ENCODE measurements around the gene NBAS.

NBAS gene

GRCh38 chr2:15142069-15142689 is 419.0 kb downstream of the NBAS start:
- H2BK15ac ChIP-seq (ENCODE audit: low read depth, poor library complexity, severe bottlenecking) = no peak overlapping the region
- H3K4me3 ChIP-seq (ENCODE audit: insufficient read depth in 1 of 2, low read depth in 1 of 2, low read length in 2 of 2) = no peak overlapping the region
- no peaks in the 10 kb centered on the region for H3K36me3 ChIP-seq (ENCODE audit: control insufficient read depth in 1 of 2, insufficient read depth in 2 of 2, low read depth in 1 of 2, low read length in 2 of 2)
- no peak overlapping the region for H3K18ac ChIP-seq (ENCODE audit: low read depth in 1 of 2, low read length in 2 of 2)
- no peak overlapping the region for H2BK12ac ChIP-seq (ENCODE audit: low read length in 2 of 2)
- no peak overlapping the region for H2BK5ac ChIP-seq (ENCODE audit: low read depth, low read length, poor library complexity, severe bottlenecking)
- no peak overlapping the region for H3K9ac ChIP-seq (ENCODE audit: low read length)
- no peaks in the 10 kb centered on the region for H3K27me3 ChIP-seq (ENCODE audit: control insufficient read depth in 1 of 2, insufficient read depth in 1 of 2, low read length in 2 of 2)
- H4K91ac ChIP-seq (ENCODE audit: low read length) = no peak overlapping the region
- no peak overlapping the region for H2AFZ ChIP-seq (ENCODE audit: low read depth, low read length)
- 30% methylated on average over 11 of the region's 14 CpGs for WGBS
- H3K14ac ChIP-seq (ENCODE audit: low read length in 2 of 2) = no peak overlapping the region
- no peaks in the 10 kb centered on the region for H3K79me1 ChIP-seq (replicated peaks; ENCODE audit: low read length, poor library complexity, severe bottlenecking)
- peaks cover 9% of the 10 kb centered on the region for H3K9me3 ChIP-seq (ENCODE audit: control insufficient read depth, low read length)
- no peak overlapping the region for H3K4me2 ChIP-seq (ENCODE audit: low read length, poor library complexity, severe bottlenecking)
- peak; percentile 6 for DNase-seq
- no peak overlapping the region for H3K4ac ChIP-seq (ENCODE audit: low read depth in 1 of 2, low read length in 2 of 2)
- H3K27ac ChIP-seq (ENCODE audit: low read length, poor library complexity, severe bottlenecking) = no peak overlapping the region
- H4K8ac ChIP-seq (ENCODE audit: low read length) = no peak overlapping the region
- H3K23ac ChIP-seq (ENCODE audit: low read length in 2 of 2) = no peak overlapping the region
- no peak overlapping the region for H2AK5ac ChIP-seq (ENCODE audit: low read length, severe bottlenecking)
- H3K4me1 ChIP-seq (ENCODE audit: control insufficient read depth, insufficient read depth, low read depth, low read length) = peaks cover 8% of the 10 kb centered on the region
- H2BK120ac ChIP-seq (ENCODE audit: low read depth, low read length) = peak overlapping the region; percentile 13

DNA sequence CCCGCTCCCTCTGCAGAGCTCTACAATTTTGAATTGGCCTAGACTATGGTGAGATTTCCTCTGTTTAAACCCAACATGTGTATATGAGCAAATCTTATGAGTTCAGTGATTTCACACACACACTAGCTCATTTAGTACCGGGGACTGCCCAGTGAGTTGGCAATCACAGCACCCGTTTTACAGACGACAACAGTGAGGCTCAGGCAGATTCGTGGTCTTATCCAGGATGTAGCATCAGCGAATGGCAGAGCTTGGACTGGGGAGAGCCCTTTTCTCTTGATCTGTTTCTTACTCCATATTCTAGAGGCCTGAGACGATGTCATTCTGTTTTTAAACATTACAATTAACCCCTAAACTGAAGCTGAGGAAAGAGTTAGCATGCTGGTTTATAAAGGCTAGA is 419.9 kb downstream of the NBAS start:
- no peaks in the 10 kb centered on the region for H3K27me3 ChIP-seq (ENCODE audit: control insufficient read depth in 1 of 2, insufficient read depth in 1 of 2, low read length in 2 of 2)
- no peak for DNase-seq
- H2BK120ac ChIP-seq (ENCODE audit: low read depth, low read length) = no peak overlapping the region
- H3K4me2 ChIP-seq (ENCODE audit: low read length, poor library complexity, severe bottlenecking) = no peak overlapping the region
- no peak overlapping the region for H4K8ac ChIP-seq (ENCODE audit: low read length)
- no peak overlapping the region for H3K27ac ChIP-seq (ENCODE audit: low read length, poor library complexity, severe bottlenecking)
- H2AFZ ChIP-seq (ENCODE audit: low read depth, low read length) = no peak overlapping the region
- no peak overlapping the region for H2BK15ac ChIP-seq (ENCODE audit: low read depth, poor library complexity, severe bottlenecking)
- H3K79me1 ChIP-seq (replicated peaks; ENCODE audit: low read length, poor library complexity, severe bottlenecking) = no peaks in the 10 kb centered on the region
- no peak overlapping the region for H4K91ac ChIP-seq (ENCODE audit: low read length)
- H3K4me3 ChIP-seq (ENCODE audit: insufficient read depth in 1 of 2, low read depth in 1 of 2, low read length in 2 of 2) = no peak overlapping the region
- H3K14ac ChIP-seq (ENCODE audit: low read length in 2 of 2) = no peak overlapping the region
- no peak overlapping the region for H2BK5ac ChIP-seq (ENCODE audit: low read depth, low read length, poor library complexity, severe bottlenecking)
- no peak overlapping the region for H3K4ac ChIP-seq (ENCODE audit: low read depth in 1 of 2, low read length in 2 of 2)
- no peak overlapping the region for H3K18ac ChIP-seq (ENCODE audit: low read depth in 1 of 2, low read length in 2 of 2)
- H2BK12ac ChIP-seq (ENCODE audit: low read length in 2 of 2) = no peak overlapping the region
- no peaks in the 10 kb centered on the region for H3K36me3 ChIP-seq (ENCODE audit: control insufficient read depth in 1 of 2, insufficient read depth in 2 of 2, low read depth in 1 of 2, low read length in 2 of 2)
- WGBS = 97% methylated on average over 6 of the region's 7 CpGs
- H3K4me1 ChIP-seq (ENCODE audit: control insufficient read depth, insufficient read depth, low read depth, low read length) = peaks cover 8% of the 10 kb centered on the region
- no peak overlapping the region for H3K9ac ChIP-seq (ENCODE audit: low read length)
- H3K9me3 ChIP-seq (ENCODE audit: control insufficient read depth, low read length) = peaks cover 9% of the 10 kb centered on the region
- no peak overlapping the region for H2AK5ac ChIP-seq (ENCODE audit: low read length, severe bottlenecking)
- H3K23ac ChIP-seq (ENCODE audit: low read length in 2 of 2) = no peak overlapping the region

DNA sequence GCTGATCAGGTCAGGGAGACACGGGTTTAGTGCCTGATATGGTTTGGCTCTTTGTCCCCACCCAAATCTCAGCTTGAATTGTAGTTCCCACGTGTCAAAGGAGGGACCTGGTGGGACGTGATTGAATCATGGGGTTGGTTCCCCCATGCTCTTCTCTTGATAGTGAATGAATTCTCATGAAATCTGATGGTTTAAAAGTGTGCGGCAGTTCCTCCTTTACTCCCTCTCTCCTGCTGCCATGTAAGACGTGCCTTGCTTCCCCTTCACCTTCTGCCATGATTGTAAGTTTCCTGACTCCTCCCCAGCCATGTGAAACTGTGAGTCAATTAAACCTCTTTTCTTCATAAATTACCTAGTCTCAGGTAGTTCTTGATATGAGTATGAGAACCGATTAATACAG is 424.5 kb downstream of the NBAS start:
- WGBS = 93% methylated on average over 6 of the region's 6 CpGs
- H3K4me3 ChIP-seq (ENCODE audit: insufficient read depth in 1 of 2, low read depth in 1 of 2, low read length in 2 of 2) = no peak overlapping the region
- no peak overlapping the region for H2BK5ac ChIP-seq (ENCODE audit: low read depth, low read length, poor library complexity, severe bottlenecking)
- peaks cover 9% of the 10 kb centered on the region for H3K9me3 ChIP-seq (ENCODE audit: control insufficient read depth, low read length)
- no peak overlapping the region for H3K9ac ChIP-seq (ENCODE audit: low read length)
- no peaks in the 10 kb centered on the region for H3K27me3 ChIP-seq (ENCODE audit: control insufficient read depth in 1 of 2, insufficient read depth in 1 of 2, low read length in 2 of 2)
- no peaks in the 10 kb centered on the region for H3K36me3 ChIP-seq (ENCODE audit: control insufficient read depth in 1 of 2, insufficient read depth in 2 of 2, low read depth in 1 of 2, low read length in 2 of 2)
- H3K18ac ChIP-seq (ENCODE audit: low read depth in 1 of 2, low read length in 2 of 2) = no peak overlapping the region
- no peak overlapping the region for H4K91ac ChIP-seq (ENCODE audit: low read length)
- no peak for DNase-seq
- H2BK12ac ChIP-seq (ENCODE audit: low read length in 2 of 2) = no peak overlapping the region
- no peak overlapping the region for H3K23ac ChIP-seq (ENCODE audit: low read length in 2 of 2)
- no peak overlapping the region for H3K27ac ChIP-seq (ENCODE audit: low read length, poor library complexity, severe bottlenecking)
- no peak overlapping the region for H2AFZ ChIP-seq (ENCODE audit: low read depth, low read length)
- no peak overlapping the region for H3K14ac ChIP-seq (ENCODE audit: low read length in 2 of 2)
- H2BK120ac ChIP-seq (ENCODE audit: low read depth, low read length) = no peak overlapping the region
- no peaks in the 10 kb centered on the region for H3K79me1 ChIP-seq (replicated peaks; ENCODE audit: low read length, poor library complexity, severe bottlenecking)
- no peak overlapping the region for H2AK5ac ChIP-seq (ENCODE audit: low read length, severe bottlenecking)
- H2BK15ac ChIP-seq (ENCODE audit: low read depth, poor library complexity, severe bottlenecking) = no peak overlapping the region
- H4K8ac ChIP-seq (ENCODE audit: low read length) = no peak overlapping the region
- no peak overlapping the region for H3K4ac ChIP-seq (ENCODE audit: low read depth in 1 of 2, low read length in 2 of 2)
- H3K4me1 ChIP-seq (ENCODE audit: control insufficient read depth, insufficient read depth, low read depth, low read length) = no peaks in the 10 kb centered on the region
- no peak overlapping the region for H3K4me2 ChIP-seq (ENCODE audit: low read length, poor library complexity, severe bottlenecking)

- no peaks in the 10 kb centered on the region for H3K27me3 ChIP-seq (ENCODE audit: control insufficient read depth in 1 of 2, insufficient read depth in 1 of 2, low read length in 2 of 2)
- no peak overlapping the region for H3K4me3 ChIP-seq (ENCODE audit: insufficient read depth in 1 of 2, low read depth in 1 of 2, low read length in 2 of 2)
- H2BK120ac ChIP-seq (ENCODE audit: low read depth, low read length) = no peak overlapping the region
- H3K14ac ChIP-seq (ENCODE audit: low read length in 2 of 2) = no peak overlapping the region
- H3K4me2 ChIP-seq (ENCODE audit: low read length, poor library complexity, severe bottlenecking) = no peak overlapping the region
- H2BK15ac ChIP-seq (ENCODE audit: low read depth, poor library complexity, severe bottlenecking) = no peak overlapping the region
- H3K4me1 ChIP-seq (ENCODE audit: control insufficient read depth, insufficient read depth, low read depth, low read length) = no peaks in the 10 kb centered on the region
- H4K8ac ChIP-seq (ENCODE audit: low read length) = no peak overlapping the region
- no peaks in the 10 kb centered on the region for H3K36me3 ChIP-seq (ENCODE audit: control insufficient read depth in 1 of 2, insufficient read depth in 2 of 2, low read depth in 1 of 2, low read length in 2 of 2)
- no peak overlapping the region for H3K4ac ChIP-seq (ENCODE audit: low read depth in 1 of 2, low read length in 2 of 2)
- no peak overlapping the region for H3K18ac ChIP-seq (ENCODE audit: low read depth in 1 of 2, low read length in 2 of 2)
- no peak overlapping the region for H3K27ac ChIP-seq (ENCODE audit: low read length, poor library complexity, severe bottlenecking)
- H4K91ac ChIP-seq (ENCODE audit: low read length) = no peak overlapping the region
- H3K23ac ChIP-seq (ENCODE audit: low read length in 2 of 2) = no peak overlapping the region
- H2AFZ ChIP-seq (ENCODE audit: low read depth, low read length) = no peak overlapping the region
- H3K9me3 ChIP-seq (ENCODE audit: control insufficient read depth, low read length) = peaks cover 5% of the 10 kb centered on the region
- H2BK5ac ChIP-seq (ENCODE audit: low read depth, low read length, poor library complexity, severe bottlenecking) = no peak overlapping the region
- no peak for DNase-seq
- no peak overlapping the region for H3K9ac ChIP-seq (ENCODE audit: low read length)
- no peak overlapping the region for H2BK12ac ChIP-seq (ENCODE audit: low read length in 2 of 2)
- WGBS = 89% methylated on average over 2 of the region's 3 CpGs
- H2AK5ac ChIP-seq (ENCODE audit: low read length, severe bottlenecking) = no peak overlapping the region
- H3K79me1 ChIP-seq (replicated peaks; ENCODE audit: low read length, poor library complexity, severe bottlenecking) = no peaks in the 10 kb centered on the region
Observed at GRCh38 chr2:15134957-15135356, 426.2 kb downstream of the NBAS start.
